Esophagus squamous epithelium (tissue), 5 donors: ENCODE results near the gene TLR5. TPM values are rescaled to one million over a fixed set of nuclear protein-coding genes. Genes with fewer than 3 reads are reported as not detected.

Experiments
- DNase-seq: peaks from one replicate; lab custom pipeline; 2025; lab: John Stamatoyannopoulos, UW
- H3K27ac ChIP-seq, 4 donors: fragments of 200-600 bp; sonication (generic); one replicate each; pipeline ENCODE4 v1.5.1; 2016 to 2019; ENCODE audit warnings: mild to moderate bottlenecking in 1 of 4
- H3K27me3 ChIP-seq, 4 donors: fragments of 200-600 bp; sonication (generic); 1 replicate in 3 of 4; 2 replicates in 1 of 4; pipeline versions ENCODE4 v1.5.1 to v1.6.0; 2017 to 2021; ENCODE audit warnings: antibody characterized with exemption in 1 of 4
- H3K36me3 ChIP-seq, 3 donors: fragments of 200-600 bp; sonication (generic); one replicate each; pipeline ENCODE4 v1.5.1; 2016 to 2019
- H3K4me1 ChIP-seq, 3 donors: fragments of 200-600 bp; sonication (generic); one replicate each; pipeline ENCODE4 v1.5.1; 2017 to 2019
- H3K4me3 ChIP-seq, 4 donors: fragments of 200-600 bp; sonication (generic); 1 replicate in 3 of 4; 2 replicates in 1 of 4; pipeline ENCODE4 v1.5.1; 2016 to 2019; ENCODE audit warnings: mild to moderate bottlenecking in 2 of 4, moderate library complexity in 1 of 4
- H3K9me3 ChIP-seq, 3 donors: fragments of 200-600 bp; sonication (generic); one replicate each; pipeline ENCODE4 v1.5.1; 2016 to 2019
- POLR2A ChIP-seq, 4 donors: fragments of 450-650 bp; IDR thresholded peaks; one replicate each; pipeline ENCODE4 v1.6.1; 2017; ENCODE audit warnings: antibody characterized with exemption in 4 of 4, mild to moderate bottlenecking in 4 of 4, moderate library complexity in 3 of 4
- WGBS, 2 donors: methylation state at CpG; one replicate each; pipeline ENCODE4 v1.1.5; 2018; 5-methylcytosine and 5-hydroxymethylcytosine counted together
- intact Hi-C: fragments of 100-400 bp; cut with DNase I; formaldehyde crosslinking; loops from one replicate; pipeline ENCODE4 v1.15.0; 2022
- total RNA-seq, 4 donors: library from RNA; depleted of rRNA; stranded (reverse); fragments of >200 nt; gene quantifications; one replicate each; pipeline ENCODE4 v1.1.0, GENCODE V29; 2016
- TF ChIP-seq, protein P1 (sequence below), 6 experiments: fragments of 450-650 bp in 4 of 6; fragments of 200-600 bp in 2 of 6; sonication (generic) in 2 of 6; IDR thresholded peaks; one replicate each; pipeline ENCODE4 v1.5.1; 2016 to 2019; ENCODE audit warnings: antibody characterized with exemption in 6 of 6, mild to moderate bottlenecking in 4 of 6, moderate library complexity in 4 of 6
- donor health status: DM: yes; HTN: yes; CAD: no.

Gene TLR5
- total RNA-seq, 4 donors from 2014 or later, result 5.1 to 9.3 (median 9.2) TPM

DNA sequence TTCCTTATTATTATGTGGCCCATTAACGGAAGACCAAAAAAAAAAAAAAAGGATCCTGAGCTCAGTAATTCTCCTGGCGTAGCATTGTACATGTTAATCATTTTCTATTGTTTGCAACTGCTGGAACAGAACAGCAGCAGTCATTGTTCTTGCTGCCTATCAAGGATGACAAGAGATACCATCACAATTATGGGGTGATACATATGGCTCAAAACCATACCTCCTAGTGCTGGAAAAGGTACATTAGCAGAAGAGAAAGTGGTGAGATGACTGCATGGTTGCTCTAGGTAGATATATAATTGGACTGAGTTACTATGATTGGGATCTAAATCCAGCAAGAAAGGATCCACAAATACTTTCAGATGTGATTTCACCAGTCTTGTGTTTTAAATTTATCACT lies 13.3 kb upstream of the TLR5 start:
- TF ChIP-seq POLR2A (IDR thresholded peaks at IDR 0.05), result no peak
- TF ChIP-seq, protein P1, sequence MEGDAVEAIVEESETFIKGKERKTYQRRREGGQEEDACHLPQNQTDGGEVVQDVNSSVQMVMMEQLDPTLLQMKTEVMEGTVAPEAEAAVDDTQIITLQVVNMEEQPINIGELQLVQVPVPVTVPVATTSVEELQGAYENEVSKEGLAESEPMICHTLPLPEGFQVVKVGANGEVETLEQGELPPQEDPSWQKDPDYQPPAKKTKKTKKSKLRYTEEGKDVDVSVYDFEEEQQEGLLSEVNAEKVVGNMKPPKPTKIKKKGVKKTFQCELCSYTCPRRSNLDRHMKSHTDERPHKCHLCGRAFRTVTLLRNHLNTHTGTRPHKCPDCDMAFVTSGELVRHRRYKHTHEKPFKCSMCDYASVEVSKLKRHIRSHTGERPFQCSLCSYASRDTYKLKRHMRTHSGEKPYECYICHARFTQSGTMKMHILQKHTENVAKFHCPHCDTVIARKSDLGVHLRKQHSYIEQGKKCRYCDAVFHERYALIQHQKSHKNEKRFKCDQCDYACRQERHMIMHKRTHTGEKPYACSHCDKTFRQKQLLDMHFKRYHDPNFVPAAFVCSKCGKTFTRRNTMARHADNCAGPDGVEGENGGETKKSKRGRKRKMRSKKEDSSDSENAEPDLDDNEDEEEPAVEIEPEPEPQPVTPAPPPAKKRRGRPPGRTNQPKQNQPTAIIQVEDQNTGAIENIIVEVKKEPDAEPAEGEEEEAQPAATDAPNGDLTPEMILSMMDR (IDR thresholded peaks at IDR 0.05), result no peak
- H3K4me1 ChIP-seq, result peaks cover 0 to 8% (median 4%) of the 10 kb centered on the region in 3 donors
- H3K27me3 ChIP-seq, result no peaks in the 10 kb centered on the region
- H3K36me3 ChIP-seq, result no peaks in the 10 kb centered on the region
- WGBS, 2 donors, result 90 to 91% methylated on average over 2 of the region's 2 CpGs
- H3K9me3 ChIP-seq, result no peaks in the 10 kb centered on the region
- H3K27ac ChIP-seq, result no peak overlapping the region
- no peak overlapping the region for H3K4me3 ChIP-seq
- intact Hi-C loops, result no loop called here
- no peak for DNase-seq

DNA sequence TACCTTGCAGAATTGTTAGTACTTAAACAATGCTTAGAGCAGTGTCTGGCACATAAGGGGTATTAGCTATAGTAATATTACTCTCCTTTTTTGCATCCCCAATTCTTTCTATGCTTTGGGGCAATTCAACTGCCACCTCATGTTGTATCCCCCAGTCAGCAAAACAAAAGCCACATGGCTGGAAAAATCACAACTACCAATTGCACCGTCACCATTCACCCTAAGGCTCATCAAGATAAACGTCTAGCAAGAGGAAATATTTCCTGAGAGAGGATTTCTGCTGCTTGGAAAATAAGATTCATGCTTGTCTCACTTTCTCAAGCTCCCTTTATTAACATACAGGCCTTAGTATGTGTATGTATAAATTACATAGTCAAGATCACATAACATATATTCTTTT lies 12.1 kb upstream of the TLR5 start:
- 45 to 54% methylated on average over 2 of the region's 2 CpGs for WGBS, 2 donors
- no peaks in the 10 kb centered on the region for H3K36me3 ChIP-seq
- H3K27me3 ChIP-seq, result no peaks in the 10 kb centered on the region
- no peak overlapping the region for H3K4me3 ChIP-seq
- H3K4me1 ChIP-seq, result peaks cover 0 to 8% (median 4%) of the 10 kb centered on the region in 3 donors
- TF ChIP-seq, protein P1 (IDR thresholded peaks at IDR 0.05), result no peak
- TF ChIP-seq POLR2A (IDR thresholded peaks at IDR 0.05), result no peak
- H3K27ac ChIP-seq, result no peak overlapping the region
- no peak for DNase-seq
- intact Hi-C loops, result no loop called here
- no peaks in the 10 kb centered on the region for H3K9me3 ChIP-seq

DNA sequence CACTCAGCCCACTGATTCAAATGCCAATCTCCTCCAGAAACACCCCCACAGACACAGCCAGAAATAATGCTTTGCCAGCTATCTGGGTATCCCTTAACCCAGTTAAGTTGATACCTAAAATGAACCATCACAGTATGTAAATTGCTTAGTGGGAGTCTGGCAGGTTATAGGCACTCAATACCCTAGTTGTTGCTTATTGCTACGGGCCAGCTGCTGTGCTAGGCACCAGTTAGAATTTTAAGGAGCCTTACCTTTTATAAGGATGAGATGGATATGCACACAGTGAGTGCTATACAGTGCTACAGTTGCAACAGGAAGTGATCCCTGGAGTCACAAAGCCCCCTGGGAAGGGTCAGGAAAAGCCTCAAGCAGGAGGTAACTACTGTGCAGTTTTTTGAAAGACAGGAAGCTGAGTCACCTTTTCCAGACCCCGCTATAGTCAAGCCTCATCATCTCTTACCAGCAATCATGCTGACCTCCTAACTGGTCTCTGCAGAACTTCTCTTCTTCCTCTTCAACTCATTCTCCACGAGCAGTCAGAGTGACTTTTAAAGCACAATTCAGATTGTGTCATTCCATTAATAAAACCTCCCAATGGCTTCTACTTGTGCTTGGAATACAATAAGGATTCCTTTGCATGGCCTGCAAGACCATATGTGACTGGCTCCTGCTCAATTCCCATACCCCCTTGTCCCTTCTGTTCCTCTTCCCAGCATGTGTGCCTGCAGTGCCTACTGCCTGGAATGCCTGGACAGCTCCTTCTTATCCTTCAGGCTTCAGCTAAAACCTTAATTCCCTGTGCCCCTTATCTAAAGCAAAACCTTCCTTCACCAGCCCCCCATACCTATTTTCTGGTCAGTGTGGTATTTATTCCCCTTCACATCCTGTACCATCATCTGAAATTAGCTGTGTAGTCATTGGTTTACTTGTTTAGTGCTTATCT lies 10.4 kb upstream of the TLR5 start:
- 64 to 68% methylated on average over 3 of the region's 3 CpGs for WGBS, 2 donors
- H3K27me3 ChIP-seq, result no peaks in the 10 kb centered on the region
- intact Hi-C loops, result no loop called here
- H3K4me1 ChIP-seq, result peaks cover 0 to 8% (median 4%) of the 10 kb centered on the region in 3 donors
- no peak overlapping the region for H3K4me3 ChIP-seq
- no peak for DNase-seq
- H3K9me3 ChIP-seq, result no peaks in the 10 kb centered on the region
- TF ChIP-seq, protein P1 (IDR thresholded peaks at IDR 0.05), result no peak
- TF ChIP-seq POLR2A (IDR thresholded peaks at IDR 0.05), result no peak
- no peaks in the 10 kb centered on the region for H3K36me3 ChIP-seq
- no peak overlapping the region for H3K27ac ChIP-seq

DNA sequence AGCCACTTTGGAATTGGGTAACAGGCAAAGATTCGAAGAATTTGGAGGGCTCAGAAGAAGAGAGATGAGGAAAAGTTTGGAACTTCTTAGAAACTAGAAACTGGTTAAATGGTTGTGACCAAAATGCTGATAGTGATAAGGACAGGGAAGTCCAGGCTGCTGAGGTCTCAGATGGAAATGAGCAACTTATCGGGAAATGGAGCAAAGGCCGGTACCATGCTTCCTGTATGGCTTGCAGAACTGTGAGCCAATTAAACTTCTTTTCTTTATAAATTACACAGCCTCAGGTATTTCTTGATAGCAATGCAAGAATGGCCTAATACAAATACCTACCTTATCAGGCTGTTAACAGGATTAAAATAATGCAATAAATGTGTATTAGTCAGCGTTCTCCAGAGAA lies 9.4 kb upstream of the TLR5 start:
- no peak for DNase-seq
- Histone ChIP-seq H3K9me3 (no peaks in the 10 kb centered on the region), H3K36me3 (no peaks in the 10 kb centered on the region), H3K27me3 (no peaks in the 10 kb centered on the region), H3K27ac (no peak overlapping the region), H3K4me3 (no peak overlapping the region), H3K4me1 (peaks cover 0 to 8% (median 4%) of the 10 kb centered on the region in 3 donors)
- WGBS, 2 donors, result 79 to 85% methylated on average over 4 of the region's 4 CpGs
- TF ChIP-seq, protein P1 (IDR thresholded peaks at IDR 0.05), result no peak
- TF ChIP-seq POLR2A (IDR thresholded peaks at IDR 0.05), result no peak
- intact Hi-C loops, result no loop called here

DNA sequence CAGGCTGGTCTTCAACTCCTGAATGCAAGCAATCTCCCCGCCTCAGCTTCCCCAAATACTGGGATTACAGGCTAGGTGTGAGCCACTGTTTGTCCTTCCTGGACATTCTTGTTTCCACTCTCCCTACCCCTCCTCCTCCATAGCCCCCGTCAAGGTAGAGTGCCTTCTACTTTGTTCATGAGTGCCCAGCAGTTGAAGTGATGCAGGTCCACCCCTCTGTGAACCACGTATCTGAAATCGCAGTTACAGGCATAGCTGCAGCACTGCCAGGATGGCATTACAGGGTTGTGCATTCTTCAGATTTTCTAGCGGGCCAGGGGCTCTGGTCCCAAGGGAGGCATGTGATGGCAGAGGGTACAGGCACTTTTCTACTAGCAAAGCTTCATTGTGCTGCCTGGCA lies 7.4 kb upstream of the TLR5 start:
- TF ChIP-seq, protein P1 (IDR thresholded peaks at IDR 0.05), result no peak
- no peak for TF ChIP-seq POLR2A (IDR thresholded peaks at IDR 0.05)
- H3K27ac ChIP-seq, result no peak overlapping the region
- 92 to 100% methylated on average over 3 to 5 of the region's 5 CpGs for WGBS, 2 donors
- no peaks in the 10 kb centered on the region for H3K9me3 ChIP-seq
- H3K4me3 ChIP-seq, result no peak overlapping the region
- H3K27me3 ChIP-seq, result no peaks in the 10 kb centered on the region
- H3K4me1 ChIP-seq, result peaks cover 0 to 8% (median 4%) of the 10 kb centered on the region in 3 donors
- no peaks in the 10 kb centered on the region for H3K36me3 ChIP-seq
- no peak for DNase-seq
- intact Hi-C loops, result no loop called here
